T47D (cell line): Measurements from ENCODE around the gene CLEC4G.
"Not testable (repeated sequence)": the region's sequence is repeated elsewhere in the genome, so short reads cannot be mapped to it uniquely, and the experiment has no call there.

ENCODE experiments used
- DNase-seq, 2 experiments: peaks; one replicate each; pipeline versions ENCODE4 v3.0.0 to v3.0.0-alpha.2; 2011 to 2012; ENCODE audit warnings: low read depth in 1 of 2, low spot score in 1 of 2
- JUND ChIP-seq: IDR thresholded peaks from 2 replicates; pipeline ENCODE4 v1.6.1; 2012; ENCODE audit warnings: low read depth
- in situ Hi-C: cut with HindIII; loops from 2 replicates; pipeline ENCODE4 v1.10.0; 2016; ENCODE audit warnings: low sequenced_read_pairs, low pct_unique_long_range_greater_than_20kb

Gene CLEC4G

GRCh38 chr19:7762719-7763293 is 30.9 kb upstream of the CLEC4G start, which contains the start of gene CLEC4M:
CLEC4M (plus strand) TSS chr19:7763243; CDS start chr19:7763267, 24 bp downstream.
- no peak for DNase-seq
- in situ Hi-C loops, result no loop called here
- TF ChIP-seq JUND, result no peak

GRCh38 chr19:7759156-7759555 is 27.2 kb upstream of the CLEC4G start:
- in situ Hi-C loops, result no loop called here
- no peak for DNase-seq
- TF ChIP-seq JUND, result no peak

GRCh38 chr19:7757358-7757757 is 25.4 kb upstream of the CLEC4G start:
- TF ChIP-seq JUND, result no peak
- DNase-seq, result no peak
- in situ Hi-C loops, result no loop called here

GRCh38 chr19:7756258-7756657 is 24.3 kb upstream of the CLEC4G start:
- TF ChIP-seq JUND, result no peak
- in situ Hi-C loops, result no loop called here
- DNase-seq, result no peak

GRCh38 chr19:7751157-7751783 is 19.4 kb upstream of the CLEC4G start:
- DNase-seq, result no peak
- no peak for TF ChIP-seq JUND
- in situ Hi-C loops, result no loop called here

GRCh38 chr19:7748756-7749155 is 16.8 kb upstream of the CLEC4G start:
- DNase-seq, result peak; percentile 43 to 89
- in situ Hi-C loops, result no loop called here
- TF ChIP-seq JUND, result no peak

GRCh38 chr19:7748171-7748570 is 16.3 kb upstream of the CLEC4G start:
- no peak for TF ChIP-seq JUND
- in situ Hi-C loops, result no loop called here

GRCh38 chr19:7746903-7747884 is 15.3 kb upstream of the CLEC4G start, which contains the start of gene CD209:
CD209 (minus strand) TSS chr19:7747534; CDS start chr19:7747511, 23 bp downstream.
- in situ Hi-C loops, result no loop called here
- no peak for TF ChIP-seq JUND
- DNase-seq, result no peak

More at GRCh38 chr19:7748171-7748570, 16.3 kb upstream of the CLEC4G start:
- no peak for DNase-seq

GRCh38 chr19:7746306-7746705 is 14.4 kb upstream of the CLEC4G start:
- DNase-seq, in situ Hi-C loops: not testable (repeated sequence)

- in situ Hi-C loops, result no loop called here
- DNase-seq, result no peak
- no peak for TF ChIP-seq JUND
These were observed 13.2 kb upstream of the CLEC4G start for GRCh38 chr19:7744871-7745650.

- in situ Hi-C loops, result no loop called here
- TF ChIP-seq JUND, result no peak
- no peak for DNase-seq
These were observed 12.4 kb upstream of the CLEC4G start for GRCh38 chr19:7744199-7744786.

- no peak for TF ChIP-seq JUND
- no peak for DNase-seq
- in situ Hi-C loops, result no loop called here
These were observed 11.5 kb upstream of the CLEC4G start for GRCh38 chr19:7743425-7743841.
